GM19324 (cell line): ENCODE measurements around the gene S1PR5.

Experiments
- ATAC-seq: cut with Tn5 transposase; IDR thresholded peaks from one replicate; pipeline ENCODE4 v1.9.1; 2021; ENCODE audit warnings: mild to moderate bottlenecking, moderate library complexity; ENCODE audit not compliant: unreplicated experiment, low FRiP score

S1PR5 gene

GRCh38 chr19:10473192-10473591 is 44.1 kb downstream of the S1PR5 start:
- no peak for ATAC-seq

GRCh38 chr19:10471909-10472308 is 45.3 kb downstream of the S1PR5 start:
- ATAC-seq = no peak

DNA sequence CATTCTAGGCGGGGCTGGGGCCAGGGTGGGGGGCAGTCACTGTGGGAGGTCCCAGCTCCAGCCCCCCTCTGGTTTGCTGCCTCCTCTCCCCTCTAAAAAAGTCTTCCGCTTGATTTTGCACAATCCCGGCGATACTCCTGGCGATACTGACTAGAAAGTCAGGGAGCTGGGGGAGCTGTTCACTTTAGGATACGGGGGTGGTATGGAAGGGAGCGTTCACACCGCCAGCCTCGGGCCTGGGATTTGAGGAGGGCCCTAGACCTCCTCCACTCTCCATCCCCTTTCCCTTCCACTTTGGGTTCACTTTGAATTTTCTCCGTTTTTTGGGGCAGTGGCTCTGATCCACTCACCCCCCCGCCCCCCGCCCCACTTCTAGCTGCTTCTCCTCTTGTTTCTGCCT is 49.1 kb downstream of the S1PR5 start:
- ATAC-seq = no peak

DNA sequence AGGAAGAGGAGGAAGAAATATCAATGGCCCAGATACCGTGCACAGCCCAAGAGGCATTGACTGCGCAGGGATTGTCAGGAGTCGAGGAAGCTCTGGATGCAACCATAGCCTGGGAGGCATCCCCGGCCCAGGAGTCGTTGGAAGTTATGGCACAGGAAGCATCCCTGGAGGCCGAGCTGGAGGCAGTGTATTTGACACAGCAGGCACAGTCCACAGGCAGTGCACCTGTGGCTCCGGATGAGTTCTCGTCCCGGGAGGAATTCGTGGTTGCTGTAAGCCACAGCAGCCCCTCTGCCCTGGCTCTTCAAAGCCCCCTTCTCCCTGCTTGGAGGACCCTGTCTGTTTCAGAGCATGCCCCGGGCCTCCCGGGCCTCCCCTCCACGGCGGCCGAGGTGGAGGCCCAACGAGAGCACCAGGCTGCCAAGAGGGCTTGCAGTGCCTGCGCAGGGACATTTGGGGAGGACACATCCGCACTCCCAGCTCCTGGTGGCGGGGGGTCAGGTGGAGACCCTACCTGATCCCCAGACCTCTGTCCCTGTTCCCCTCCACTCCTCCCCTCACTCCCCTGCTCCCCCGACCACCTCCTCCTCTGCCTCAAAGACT is 50.0 kb downstream of the S1PR5 start:
- ATAC-seq = no peak

DNA sequence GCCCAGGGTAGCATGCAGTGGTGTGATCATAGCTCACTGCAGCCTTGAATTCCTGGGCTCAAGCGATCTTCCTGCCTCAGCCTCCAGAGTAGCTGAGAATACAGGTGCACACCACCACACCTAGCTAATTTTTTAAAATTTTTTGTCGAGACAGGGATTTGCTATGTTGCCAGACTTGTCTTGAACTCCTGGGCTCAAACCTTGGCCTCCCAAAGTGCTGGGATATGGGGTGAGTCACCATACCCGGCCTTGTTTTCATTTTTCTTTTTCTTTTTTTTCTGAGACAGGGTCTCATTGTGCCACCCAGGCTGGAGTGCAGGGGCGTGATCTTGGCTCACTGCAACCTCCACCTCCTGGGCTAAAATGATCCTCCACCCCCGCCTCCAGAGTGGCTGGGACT is 52.8 kb downstream of the S1PR5 start:
- ATAC-seq = no peak
